ENCODE results near the gene LRRC46.

GRCh38 chr17:47867813-47868533 lies 36.5 kb downstream of the LRRC46 start:
- TF ChIP-seq POLR2A (IDR thresholded peaks at IDR 0.05) (no peak), CTCF (IDR thresholded peaks at IDR 0.05) (no peak)

All from uterus (tissue), 2 donors.